IMR-90 (cell line): ENCODE measurements around the gene GUCY1A2. TPM values are rescaled to one million over a fixed set of nuclear protein-coding genes. Genes with fewer than 3 reads are reported as not detected.

ENCODE experiments used
- ATAC-seq: fragments of 200-7000 bp; cut with Tn5 transposase; 2 replicates; pipeline ENCODE4 v1.9.1; 2020; ENCODE audit warnings: low read depth, mild to moderate bottlenecking, moderate library complexity
- BruUV-seq: library from RNA; stranded (reverse); fragments of 400-500 nt; replicated peaks from 2 replicates; lab custom pipeline; 2021; lab: Mats Ljungman, UMichigan
- CTCF ChIA-PET: fragments of 300-600 bp; formaldehyde crosslinking; extraction: SDS; loops from one replicate; lab custom pipeline; 2021; ENCODE audit warnings: antibody characterized with exemption; lab: Yijun Ruan, JAX
- POLR2A ChIA-PET: fragments of 300-600 bp; sonication (Branson Sonifier 250); formaldehyde crosslinking; loops from one replicate; lab custom pipeline; 2022; ENCODE audit warnings: antibody characterized with exemption; ENCODE audit not compliant: unreplicated experiment; lab: Charles Lee
- DNase-seq: peaks from one replicate; pipeline ENCODE4 v3.0.0; 2013
- H2AFZ ChIP-seq: replicated peaks from 2 replicates; pipeline ENCODE3; 2013; ENCODE audit warnings: low read length, mild to moderate bottlenecking; ENCODE audit not compliant: poor library complexity
- H2AK5ac ChIP-seq: 2 replicates; pipeline ENCODE4 v1.6.1; 2013; ENCODE audit warnings: low read depth, low read length, inconsistent platforms
- H2AK9ac ChIP-seq: replicated peaks from 2 replicates; pipeline ENCODE3; 2013; ENCODE audit warnings: mild to moderate bottlenecking, low read depth, low read length, moderate library complexity; ENCODE audit not compliant: poor library complexity
- H2BK120ac ChIP-seq: 2 replicates; pipeline ENCODE4 v1.6.1; 2013; ENCODE audit warnings: low read depth, low read length, inconsistent platforms
- H2BK15ac ChIP-seq: 3 replicates; pipeline ENCODE4 v1.6.1; 2013; ENCODE audit warnings: low read depth, low read length, inconsistent platforms
- H2BK20ac ChIP-seq: 2 replicates; pipeline ENCODE4 v1.6.1; 2013; ENCODE audit warnings: low read depth, mild to moderate bottlenecking, inconsistent platforms, low read length, moderate library complexity
- H2BK5ac ChIP-seq: 2 replicates; pipeline ENCODE4 v1.6.1; 2013; ENCODE audit warnings: mild to moderate bottlenecking, low read depth, low read length, inconsistent platforms; ENCODE audit not compliant: poor library complexity, severe bottlenecking
- H3K14ac ChIP-seq: replicated peaks from 2 replicates; pipeline ENCODE4 v1.6.1; 2013; ENCODE audit warnings: low read depth, low read length, inconsistent platforms
- H3K18ac ChIP-seq: 2 replicates; pipeline ENCODE4 v1.6.1; 2013; ENCODE audit warnings: low read depth, low read length, control low read depth
- H3K23ac ChIP-seq: 2 replicates; pipeline ENCODE4 v1.6.1; 2013; ENCODE audit warnings: low read depth, low read length, inconsistent platforms
- H3K27ac ChIP-seq: 2 replicates; pipeline ENCODE4 v1.5.1; 2013; ENCODE audit warnings: mild to moderate bottlenecking, control low read depth, low read length; ENCODE audit not compliant: insufficient read depth
- H3K27me3 ChIP-seq: 2 replicates; pipeline ENCODE4 v1.6.1; 2013; ENCODE audit warnings: low read length; ENCODE audit not compliant: control insufficient read depth, insufficient read depth
- H3K36me3 ChIP-seq: 2 replicates; pipeline ENCODE4 v1.6.1; 2013; ENCODE audit warnings: low read length, mixed read lengths; ENCODE audit not compliant: control insufficient read depth, insufficient read depth
- H3K4ac ChIP-seq: 2 replicates; pipeline ENCODE4 v1.6.1; 2013; ENCODE audit warnings: low read depth, low read length, inconsistent platforms
- H3K4me1 ChIP-seq: 2 replicates; pipeline ENCODE4 v1.6.1; 2013; ENCODE audit warnings: low read length, mixed read lengths; ENCODE audit not compliant: control insufficient read depth, insufficient read depth
- H3K4me2 ChIP-seq: 2 replicates; pipeline ENCODE4 v1.6.1; 2013; ENCODE audit warnings: low read depth, mild to moderate bottlenecking, control low read depth, low read length, moderate library complexity
- H3K4me3 ChIP-seq: 2 replicates; pipeline ENCODE4 v1.5.1; 2013; ENCODE audit warnings: low read depth, mild to moderate bottlenecking, control low read depth, low read length, moderate library complexity; ENCODE audit not compliant: insufficient read depth
- H3K56ac ChIP-seq: 2 replicates; pipeline ENCODE4 v1.6.1; 2013; ENCODE audit warnings: low read length, inconsistent platforms; ENCODE audit not compliant: insufficient read depth; ENCODE audit errors: extremely low read depth
- H3K79me1 ChIP-seq, 2 experiments: 2 replicates each; pipeline ENCODE4 v1.6.1; 2013; ENCODE audit warnings: low read length in 2 of 2, inconsistent platforms in 1 of 2, low read depth in 1 of 2
- H3K9ac ChIP-seq: 2 replicates; pipeline ENCODE4 v1.6.1; 2013; ENCODE audit warnings: low read depth, low read length, control low read depth
- H3K9me1 ChIP-seq: 2 replicates; pipeline ENCODE4 v1.6.1; 2013; ENCODE audit warnings: low read length, inconsistent platforms; ENCODE audit not compliant: insufficient read depth
- H3K9me3 ChIP-seq: 2 replicates; pipeline ENCODE4 v1.6.1; 2013; ENCODE audit warnings: low read length; ENCODE audit not compliant: control insufficient read depth, insufficient read depth
- H4K20me1 ChIP-seq: 2 replicates; pipeline ENCODE4 v1.6.1; 2013; ENCODE audit warnings: low read length, inconsistent platforms; ENCODE audit not compliant: insufficient read depth
- H4K5ac ChIP-seq: 2 replicates; pipeline ENCODE4 v1.6.1; 2013; ENCODE audit warnings: mild to moderate bottlenecking, low read depth, low read length, control low read depth
- H4K8ac ChIP-seq, 2 experiments: 2 replicates each; pipeline ENCODE4 v1.6.1; 2013; ENCODE audit warnings: low read depth in 2 of 2, low read length in 2 of 2, control low read depth in 1 of 2, inconsistent platforms in 1 of 2
- H4K91ac ChIP-seq: 2 replicates; pipeline ENCODE4 v1.6.1; 2013; ENCODE audit warnings: low read depth, low read length, inconsistent platforms; ENCODE audit not compliant: insufficient read depth
- CEBPB ChIP-seq: IDR thresholded peaks from 2 replicates; pipeline ENCODE4 v1.6.1; 2012; ENCODE audit warnings: low read depth, low read length, improper control_type of control experiment
- CHD1 ChIP-seq: IDR thresholded peaks from 2 replicates; pipeline ENCODE4 v1.6.1; 2012; ENCODE audit warnings: low read depth, low read length, improper control_type of control experiment
- FOS ChIP-seq: fragments of 150-350 bp; IDR thresholded peaks from 2 replicates; pipeline ENCODE4 v1.6.1; 2016; ENCODE audit warnings: low read depth, low read length
- MAZ ChIP-seq: IDR thresholded peaks from 2 replicates; pipeline ENCODE4 v1.6.1; 2012; ENCODE audit warnings: low read depth, mild to moderate bottlenecking, low read length, improper control_type of control experiment, moderate library complexity, borderline replicate concordance
- MXI1 ChIP-seq: IDR thresholded peaks from 2 replicates; pipeline ENCODE4 v1.6.1; 2012; ENCODE audit warnings: low read depth, mild to moderate bottlenecking, low read length, moderate library complexity, borderline replicate concordance
- RFX5 ChIP-seq: IDR thresholded peaks from 2 replicates; pipeline ENCODE4 v1.8.0; 2012; ENCODE audit warnings: low read depth, mild to moderate bottlenecking, low read length, moderate library complexity
- WGBS, 2 experiments: methylation state at CpG; one replicate each; pipeline versions ENCODE4 v1.1.5 to v1.1.7; 2013; ENCODE audit warnings: missing lambda C conversion rate in 2 of 2; ENCODE audit not compliant: insufficient read length in 1 of 2; ENCODE audit errors: extremely low coverage in 2 of 2; 5-methylcytosine and 5-hydroxymethylcytosine counted together
- dilution Hi-C: fragments of 300-500 bp; cut with HindIII; formaldehyde crosslinking; loops from one replicate; pipeline ENCODE4 v1.14.3; 2018; ENCODE audit warnings: low sequenced_read_pairs; ENCODE audit not compliant: unreplicated experiment
- in situ Hi-C: fragments of 300-500 bp; cut with MboI; formaldehyde crosslinking; loops from 3 replicates; pipeline ENCODE4 v1.14.3; 2019; ENCODE audit warnings: low sequenced_read_pairs, inconsistent platforms, mixed read lengths
- intact Hi-C: fragments of 100-400 bp; cut with micrococcal nuclease; formaldehyde crosslinking; loops from 2 replicates; pipeline ENCODE4 v1.10.0; 2022
- polyA plus RNA-seq, 3 experiments: library from polyadenylated mRNA; depleted of rRNA; stranded (reverse); fragments of >200 nt; gene quantifications; 2 replicates each; pipeline ENCODE4 v1.2.3, GENCODE V29; 2012; ENCODE audit warnings: low replicate concordance in 1 of 3
- total RNA-seq: library from RNA; depleted of rRNA; stranded (reverse); fragments of >200 nt; gene quantifications from 2 replicates; pipeline ENCODE4 v1.2.3, GENCODE V29; 2012

Gene GUCY1A2
- total and polyA plus RNA-seq, 2 of the 4 experiments (the other 2 are of a cell fraction): under 0.01 to 0.03 TPM

DNA sequence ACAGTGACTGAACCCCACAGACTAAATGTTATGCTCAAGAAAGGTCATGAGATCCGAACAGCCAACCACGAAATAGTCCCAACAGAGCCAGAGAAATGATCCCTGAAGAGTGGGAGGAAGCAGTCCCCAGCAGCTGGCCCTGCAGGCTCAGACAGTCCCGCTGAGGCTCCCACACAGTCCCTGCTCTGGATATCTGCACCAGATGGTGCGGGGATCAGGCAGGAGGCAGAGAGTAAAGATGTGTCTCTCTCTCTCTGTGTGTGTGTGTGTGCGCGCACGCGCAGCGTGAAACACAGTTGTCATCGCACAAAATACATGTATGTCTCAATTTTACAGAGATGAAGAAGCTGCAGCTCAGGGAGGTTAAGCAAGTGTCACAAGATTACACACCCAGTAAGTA lies 27.9 kb downstream of the GUCY1A2 start:
- H2AFZ ChIP-seq: no peak overlapping the region
- no TSS peak for BruUV-seq
- 36% methylated on average over 3 of the region's 10 CpGs; no CpG with 5 or more reads in 1 of the 2 experiments for WGBS, 2 experiments

More for the DNA sequence above, 27.9 kb downstream of the GUCY1A2 start:
- H2BK120ac ChIP-seq: no peak overlapping the region
- H3K9me1 ChIP-seq: no peaks in the 10 kb centered on the region
- no peak for DNase-seq
- H4K8ac ChIP-seq: no peak overlapping the region
- H2BK15ac ChIP-seq: no peak overlapping the region
- intact Hi-C loops (no loop called here), dilution Hi-C loops (no loop called here), in situ Hi-C loops (no loop called here)
- no peaks in the 10 kb centered on the region for H3K9me3 ChIP-seq
- H3K27me3 ChIP-seq: no peaks in the 10 kb centered on the region
- H3K23ac ChIP-seq: no peak overlapping the region
- no peak overlapping the region for H3K14ac ChIP-seq
- no peak overlapping the region for H4K5ac ChIP-seq
- H2AK9ac ChIP-seq: no peak overlapping the region
- H3K79me1 ChIP-seq: no peaks in the 10 kb centered on the region
- no peak for ATAC-seq
- H3K27ac ChIP-seq: no peak overlapping the region
- no peak overlapping the region for H2AK5ac ChIP-seq
- H3K4me1 ChIP-seq: no peaks in the 10 kb centered on the region
- H4K91ac ChIP-seq: no peak overlapping the region
- ChIA-PET POLR2A (no interaction called here), CTCF (no interaction called here)
- TF ChIP-seq CEBPB: no peak
- TF ChIP-seq MXI1: no peak
- no peak for TF ChIP-seq CHD1
- TF ChIP-seq RFX5: no peak
- TF ChIP-seq FOS: no peak
- no peak for TF ChIP-seq MAZ
- H4K20me1 ChIP-seq: no peaks in the 10 kb centered on the region
- no peak overlapping the region for H2BK20ac ChIP-seq
- H3K4ac ChIP-seq: no peak overlapping the region
- H2BK5ac ChIP-seq: no peak overlapping the region
- no peak overlapping the region for H3K4me3 ChIP-seq
- no peaks in the 10 kb centered on the region for H3K36me3 ChIP-seq
- no peak overlapping the region for H3K18ac ChIP-seq
- no peak overlapping the region for H3K56ac ChIP-seq
- no peak overlapping the region for H3K4me2 ChIP-seq
- no peak overlapping the region for H3K9ac ChIP-seq
